Activated naive CD4-positive, alpha-beta T cell treated with anti-CD3 and anti-CD28 coated beads for 36 hours (primary cell): Measurements from ENCODE around the gene ATXN7L1. TPM values are rescaled to one million over a fixed set of nuclear protein-coding genes. Genes with fewer than 3 reads are reported as not detected.
"Not testable (repeated sequence)": the region's sequence is repeated elsewhere in the genome, so short reads cannot be mapped to it uniquely, and the experiment has no call there.

Source experiments
- CTCF ChIA-PET: fragments of 350-600 bp; sonication (Branson Sonifier 250); formaldehyde crosslinking; loops from one replicate; lab custom pipeline; 2021; ENCODE audit warnings: antibody characterized with exemption; lab: Charles Lee
- DNase-seq: peaks from one replicate; pipeline ENCODE4 v3.0.0-alpha.2; 2020
- H3K27ac Mint-ChIP-seq: one replicate; pipeline ENCODE4 v1.8.0; 2021; ENCODE audit warnings: mild to moderate bottlenecking, mixed read lengths
- H3K27me3 Mint-ChIP-seq: one replicate; pipeline ENCODE4 v1.8.0; 2021; ENCODE audit warnings: low read depth, mixed read lengths
- H3K36me3 Mint-ChIP-seq: one replicate; pipeline ENCODE4 v1.8.0; 2021; ENCODE audit warnings: low read depth, mixed read lengths
- H3K4me1 Mint-ChIP-seq: one replicate; pipeline ENCODE4 v1.8.0; 2021; ENCODE audit warnings: low read depth, mixed read lengths
- H3K4me3 Mint-ChIP-seq: one replicate; pipeline ENCODE4 v1.8.0; 2021; ENCODE audit warnings: mild to moderate bottlenecking, moderate library complexity, mixed read lengths
- H3K9me3 Mint-ChIP-seq: one replicate; pipeline ENCODE4 v1.8.0; 2021; ENCODE audit warnings: mixed read lengths
- intact Hi-C: fragments of 100-400 bp; cut with micrococcal nuclease; formaldehyde crosslinking; loops from one replicate; pipeline ENCODE4 v1.15.1; 2023
- total RNA-seq, 2 experiments: library from RNA; stranded (reverse); gene quantifications; one replicate each; pipeline ENCODE4 v1.2.3, GENCODE V29; 2021

Gene ATXN7L1
- total RNA-seq, 2 experiments from 2014 or later: 8.8 to 9.2 TPM

- CTCF ChIA-PET: no interaction called here
- no peaks in the 10 kb centered on the region for H3K36me3 Mint-ChIP-seq
- intact Hi-C loops: no loop called here
Observed at GRCh38 chr7:105728028-105728427, 148.4 kb downstream of the ATXN7L1 start.

GRCh38 chr7:105724688-105725087 is 151.7 kb downstream of the ATXN7L1 start:
- no peaks in the 10 kb centered on the region for H3K9me3 Mint-ChIP-seq
- intact Hi-C loops: no loop called here

More at GRCh38 chr7:105728028-105728427, 148.4 kb downstream of the ATXN7L1 start:
- H3K27ac Mint-ChIP-seq: no peak overlapping the region
- no peaks in the 10 kb centered on the region for H3K27me3 Mint-ChIP-seq
- H3K9me3 Mint-ChIP-seq: no peaks in the 10 kb centered on the region
- no peak for DNase-seq
- no peaks in the 10 kb centered on the region for H3K4me1 Mint-ChIP-seq
- H3K4me3 Mint-ChIP-seq: no peak overlapping the region

DNA sequence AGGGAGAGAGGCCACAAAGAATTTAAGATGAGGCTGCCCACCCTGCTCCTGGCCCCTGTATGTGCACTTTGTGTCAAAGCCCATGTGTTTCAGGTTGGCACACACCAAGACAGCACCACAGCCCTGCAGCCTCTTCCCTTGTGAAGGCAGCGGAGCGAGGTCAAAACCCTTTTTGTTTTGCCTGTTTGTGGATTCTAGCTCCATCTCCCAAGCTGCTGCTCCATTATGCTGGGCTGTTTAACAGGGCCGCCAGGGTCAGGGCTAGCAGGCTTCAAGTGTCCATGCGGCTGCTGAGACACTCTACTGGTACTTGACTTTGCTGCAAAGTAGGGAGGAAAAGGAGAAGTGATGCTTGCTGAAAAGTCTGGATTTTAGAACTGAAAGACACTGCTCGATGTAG is 152.8 kb downstream of the ATXN7L1 start:
- intact Hi-C loops: no loop called here
- Mint-ChIP-seq H3K36me3 (no peaks in the 10 kb centered on the region), H3K4me3 (no peak overlapping the region), H3K9me3 (no peaks in the 10 kb centered on the region), H3K4me1 (no peaks in the 10 kb centered on the region), H3K27ac (no peak overlapping the region), H3K27me3 (no peaks in the 10 kb centered on the region)
- CTCF ChIA-PET: interaction anchor here (0.6 kb wide), 1 partner anchor 260 kb away, joined by 4 read pairs; no protein-coding TSS in a partner anchor
- DNase-seq: no peak

More at GRCh38 chr7:105724688-105725087, 151.7 kb downstream of the ATXN7L1 start:
- H3K27ac Mint-ChIP-seq: no peak overlapping the region
- no peaks in the 10 kb centered on the region for H3K27me3 Mint-ChIP-seq
- H3K4me1 Mint-ChIP-seq: no peaks in the 10 kb centered on the region
- no peaks in the 10 kb centered on the region for H3K36me3 Mint-ChIP-seq
- no peak for DNase-seq
- CTCF ChIA-PET: interaction anchor here (1.2 kb wide), 1 partner anchor 318 kb away, joined by 3 read pairs; no protein-coding TSS in a partner anchor
- no peak overlapping the region for H3K4me3 Mint-ChIP-seq

DNA sequence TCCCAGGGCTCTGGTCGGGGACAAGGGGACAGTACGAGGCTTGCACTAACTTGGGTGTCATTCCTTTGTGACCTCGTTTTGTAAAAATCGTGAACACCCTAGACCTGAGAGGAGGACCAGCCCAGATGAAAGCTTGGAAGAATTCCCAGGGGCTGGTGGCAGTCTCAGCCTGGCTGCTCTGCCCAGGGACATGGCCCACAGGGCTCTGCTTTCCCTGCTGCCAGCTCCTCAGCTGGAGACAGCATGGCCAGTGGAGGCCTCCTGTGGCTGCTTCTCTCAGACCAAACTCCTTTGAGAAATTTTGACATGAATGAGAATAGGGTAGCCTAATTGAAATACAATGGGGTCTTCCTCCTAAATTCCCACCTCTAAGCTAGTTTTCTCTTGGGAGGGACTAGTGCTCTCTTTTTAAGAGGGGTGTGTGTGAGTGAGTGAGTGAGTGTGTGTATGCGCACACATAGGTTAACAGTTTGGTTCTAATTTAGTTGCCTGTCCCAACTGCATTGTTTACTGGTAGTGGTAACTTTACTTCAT is 154.8 kb downstream of the ATXN7L1 start:
- DNase-seq: no peak
- no peaks in the 10 kb centered on the region for H3K36me3 Mint-ChIP-seq
- H3K4me3 Mint-ChIP-seq: no peak overlapping the region
- no peaks in the 10 kb centered on the region for H3K27me3 Mint-ChIP-seq
- intact Hi-C loops: no loop called here
- no peak overlapping the region for H3K27ac Mint-ChIP-seq
- CTCF ChIA-PET: no interaction called here
- no peaks in the 10 kb centered on the region for H3K9me3 Mint-ChIP-seq
- H3K4me1 Mint-ChIP-seq: no peaks in the 10 kb centered on the region

DNA sequence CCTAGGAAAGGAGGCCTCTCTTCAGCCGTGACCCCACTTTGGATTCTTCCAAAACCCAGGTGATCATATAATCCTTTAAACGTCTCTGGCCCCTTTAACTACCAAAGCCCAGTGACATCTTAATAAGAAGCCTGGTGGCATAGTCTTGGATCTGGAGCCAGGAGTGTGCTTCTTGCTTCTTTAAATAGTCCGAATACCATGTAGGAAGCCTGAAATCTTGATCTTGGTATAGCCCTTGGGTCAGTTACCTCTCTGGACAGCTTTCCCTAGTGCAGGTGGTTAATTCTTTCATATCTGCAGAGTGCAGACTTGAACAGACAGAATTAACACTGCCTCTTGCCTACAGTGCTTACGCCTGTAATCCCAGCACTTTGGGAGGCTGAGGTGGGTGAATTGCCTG is 156.5 kb downstream of the ATXN7L1 start:
- intact Hi-C loops: no loop called here
- H3K9me3 Mint-ChIP-seq: no peaks in the 10 kb centered on the region

DNA sequence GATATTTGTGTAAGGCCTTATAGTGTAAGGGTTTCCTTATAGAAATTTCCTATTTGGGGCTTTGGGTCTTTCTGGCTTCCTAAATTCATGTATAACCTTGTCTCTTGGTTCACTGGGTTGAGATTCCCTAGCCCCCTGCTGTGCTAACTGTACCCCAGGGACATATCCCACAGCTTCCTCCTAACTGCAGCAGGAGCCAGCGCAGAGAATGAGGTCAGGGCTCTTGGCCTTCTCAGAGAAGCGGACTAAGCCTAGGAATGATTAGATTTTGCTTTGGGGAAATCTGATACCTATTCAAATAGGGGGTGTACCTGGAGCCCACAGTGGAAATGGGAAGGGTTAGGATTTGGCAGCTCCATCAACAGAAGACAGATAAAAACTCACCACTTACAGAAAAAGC is 157.0 kb downstream of the ATXN7L1 start:
- CTCF ChIA-PET: no interaction called here
- intact Hi-C loops: no loop called here
- no peaks in the 10 kb centered on the region for H3K9me3 Mint-ChIP-seq
- H3K27ac Mint-ChIP-seq: no peak overlapping the region
- H3K36me3 Mint-ChIP-seq: no peaks in the 10 kb centered on the region
- H3K4me1 Mint-ChIP-seq: no peaks in the 10 kb centered on the region
- no peak for DNase-seq
- H3K4me3 Mint-ChIP-seq: no peak overlapping the region
- no peaks in the 10 kb centered on the region for H3K27me3 Mint-ChIP-seq

More for the DNA sequence above, 156.5 kb downstream of the ATXN7L1 start:
- H3K27ac Mint-ChIP-seq: no peak overlapping the region
- no peaks in the 10 kb centered on the region for H3K4me1 Mint-ChIP-seq
- no peaks in the 10 kb centered on the region for H3K36me3 Mint-ChIP-seq
- CTCF ChIA-PET: no interaction called here
- H3K4me3 Mint-ChIP-seq: no peak overlapping the region
- DNase-seq: no peak
- H3K27me3 Mint-ChIP-seq: no peaks in the 10 kb centered on the region

GRCh38 chr7:105718511-105718925 is 157.9 kb downstream of the ATXN7L1 start:
- Mint-ChIP-seq H3K4me3 (no peak overlapping the region), H3K9me3 (peaks cover under 1% of the 10 kb centered on the region), H3K27ac (no peak overlapping the region), H3K4me1 (no peaks in the 10 kb centered on the region), H3K27me3 (no peaks in the 10 kb centered on the region), H3K36me3 (no peaks in the 10 kb centered on the region)
- no peak for DNase-seq
- intact Hi-C loops: no loop called here
- CTCF ChIA-PET: no interaction called here

GRCh38 chr7:105715528-105715927 is 160.9 kb downstream of the ATXN7L1 start:
- H3K4me1 Mint-ChIP-seq: no peaks in the 10 kb centered on the region
- no peaks in the 10 kb centered on the region for H3K27me3 Mint-ChIP-seq
- H3K4me3 Mint-ChIP-seq: no peak overlapping the region
- intact Hi-C loops: no loop called here
- CTCF ChIA-PET: interaction anchor here (0.9 kb wide), 1 partner anchor 58 kb away, joined by 3 read pairs; no protein-coding TSS in a partner anchor
- H3K9me3 Mint-ChIP-seq: peaks cover 27% of the 10 kb centered on the region
- peaks cover 13% of the 10 kb centered on the region for H3K36me3 Mint-ChIP-seq
- no peak overlapping the region for H3K27ac Mint-ChIP-seq
- DNase-seq: no peak

DNA sequence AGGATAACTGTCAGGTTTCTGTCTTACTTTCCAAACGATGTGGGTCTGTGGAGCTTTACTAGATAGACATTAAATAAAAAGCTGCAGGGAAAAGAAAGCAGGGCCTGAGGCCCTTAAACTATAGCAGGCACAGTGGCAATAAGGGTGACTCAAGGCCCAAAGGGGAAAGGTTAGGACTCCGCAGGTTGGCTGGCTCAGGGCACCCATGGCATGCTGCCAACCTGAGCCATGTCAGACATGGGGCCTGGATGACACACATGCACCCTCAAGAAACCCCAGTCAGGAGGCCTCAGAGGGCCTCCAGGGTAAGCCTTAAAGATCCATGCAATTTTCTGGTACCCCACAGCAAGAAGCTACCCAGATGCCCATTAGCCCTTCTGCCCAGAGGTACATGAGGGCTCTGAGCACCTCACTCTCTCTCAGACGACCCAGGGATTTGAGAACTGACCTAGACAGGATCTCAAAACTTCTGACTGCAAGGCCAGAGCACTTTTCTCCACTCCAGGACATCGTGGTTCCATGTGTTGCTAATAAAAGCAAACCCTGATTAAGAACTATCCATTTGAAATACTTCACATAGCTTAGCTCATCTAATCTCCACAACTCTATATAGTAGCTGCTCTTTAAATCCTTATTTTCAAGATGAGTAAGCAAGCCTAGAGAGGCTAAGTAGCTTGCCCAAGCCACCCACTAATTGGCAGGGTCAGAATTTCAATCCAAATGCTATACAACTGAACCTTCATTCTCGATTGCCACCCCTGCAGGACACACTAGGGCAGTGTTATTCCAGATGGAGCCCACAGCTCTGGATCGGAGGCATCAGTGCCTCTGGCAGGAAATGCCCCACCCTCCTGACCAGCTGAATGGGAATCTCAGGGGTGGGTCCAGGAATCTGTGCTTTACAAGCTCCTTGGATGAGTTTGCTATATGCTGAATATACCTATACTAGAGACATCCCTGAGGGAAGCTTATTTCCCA is 162.6 kb downstream of the ATXN7L1 start:
- Mint-ChIP-seq H3K36me3 (peaks cover 17% of the 10 kb centered on the region), H3K9me3 (peaks cover 31% of the 10 kb centered on the region), H3K4me3 (no peak overlapping the region), H3K27ac (no peak overlapping the region), H3K4me1 (no peaks in the 10 kb centered on the region), H3K27me3 (no peaks in the 10 kb centered on the region)
- CTCF ChIA-PET: interaction anchor here (0.5 to 1.3 kb wide), 3 partner anchors 36 to 158 kb away, joined by 3 to 4 read pairs (median 4); no protein-coding TSS in a partner anchor
- intact Hi-C loops: no loop called here
- DNase-seq: no peak

DNA sequence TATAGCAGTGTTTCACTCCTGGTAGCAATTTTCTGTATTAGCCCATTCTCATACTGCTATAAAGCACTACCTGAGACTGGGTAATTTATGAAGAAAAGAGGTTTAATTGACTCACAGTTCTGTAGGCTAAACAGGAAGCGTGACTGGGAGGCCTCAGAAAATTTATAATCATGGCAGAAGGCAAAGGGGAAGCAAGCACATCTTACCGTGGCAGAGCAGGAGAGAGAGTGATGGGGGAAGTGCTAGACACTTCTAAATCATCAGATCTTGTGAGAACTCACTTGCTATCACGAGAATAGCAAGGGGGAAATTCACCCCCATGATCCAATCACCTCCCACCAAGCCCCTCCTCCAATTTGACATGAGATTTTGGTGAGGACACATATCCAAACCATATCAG is 163.5 kb downstream of the ATXN7L1 start:
- no peak overlapping the region for H3K4me3 Mint-ChIP-seq
- peaks cover 17% of the 10 kb centered on the region for H3K36me3 Mint-ChIP-seq
- H3K9me3 Mint-ChIP-seq: peaks cover 31% of the 10 kb centered on the region
- peaks cover 6% of the 10 kb centered on the region for H3K4me1 Mint-ChIP-seq
- CTCF ChIA-PET: interaction anchor here (1.3 kb wide), 1 partner anchor 56 kb away, joined by 3 read pairs; no protein-coding TSS in a partner anchor
- H3K27ac Mint-ChIP-seq: no peak overlapping the region
- no peak for DNase-seq
- intact Hi-C loops: no loop called here
- no peaks in the 10 kb centered on the region for H3K27me3 Mint-ChIP-seq

- H3K9me3 Mint-ChIP-seq: peaks cover 31% of the 10 kb centered on the region
- H3K4me1 Mint-ChIP-seq: peaks cover 14% of the 10 kb centered on the region
- no peak for DNase-seq
- H3K36me3 Mint-ChIP-seq: peaks cover 17% of the 10 kb centered on the region
- no peak overlapping the region for H3K4me3 Mint-ChIP-seq
- CTCF ChIA-PET: no interaction called here
- no peak overlapping the region for H3K27ac Mint-ChIP-seq
- no peaks in the 10 kb centered on the region for H3K27me3 Mint-ChIP-seq
- intact Hi-C loops: no loop called here
Observed at GRCh38 chr7:105711726-105712402, 164.5 kb downstream of the ATXN7L1 start.

GRCh38 chr7:105710720-105711119 is 165.7 kb downstream of the ATXN7L1 start:
- peaks cover 31% of the 10 kb centered on the region for H3K9me3 Mint-ChIP-seq
- CTCF ChIA-PET, H3K27ac Mint-ChIP-seq, H3K27me3 Mint-ChIP-seq, intact Hi-C loops, H3K4me3 Mint-ChIP-seq, DNase-seq: not testable (repeated sequence)
- peaks cover 17% of the 10 kb centered on the region for H3K36me3 Mint-ChIP-seq
- H3K4me1 Mint-ChIP-seq: peaks cover 14% of the 10 kb centered on the region
